A549 (cell line): ENCODE measurements around the gene NEK9. TPM values are rescaled to one million over a fixed set of nuclear protein-coding genes. Genes with fewer than 3 reads are reported as not detected.

Experiments
- ATAC-seq, 2 experiments: fragments of 200-7000 bp in 1 of 2; fragments of >200 bp in 1 of 2; cut with Nextera tagmentation in 1 of 2; cut with Tn5 transposase in 1 of 2; 3 replicates each; pipeline versions ENCODE4 v1.8.0 to v1.9.1; 2018 to 2020; ENCODE audit warnings: mild to moderate bottlenecking in 1 of 2, moderate library complexity in 1 of 2
- CTCF ChIA-PET: fragments of 300-600 bp; sonication (Branson Sonifier 250); formaldehyde crosslinking; extraction: SDS; loops from one replicate; lab custom pipeline; 2021; ENCODE audit warnings: antibody characterized with exemption, inconsistent platforms; lab: Yijun Ruan, JAX
- POLR2A ChIA-PET: fragments of 350-600 bp; formaldehyde crosslinking; extraction: SDS; loops from one replicate; lab custom pipeline; 2021; ENCODE audit warnings: antibody characterized with exemption, inconsistent platforms; lab: Yijun Ruan, JAX
- DNase-seq, 2 experiments: peaks; one replicate each; pipeline versions ENCODE4 v3.0.0 to v3.0.0-alpha.2; 2011 to 2016; ENCODE audit warnings: low read depth in 1 of 2, low spot score in 1 of 2
- FAIRE-seq: peaks from 2 replicates; lab custom pipeline; 2011; peaks lifted over from hg19 to GRCh38; lab: Jason Lieb, UNC
- H3K27ac ChIP-seq, 2 experiments: fragments of >200 bp; sonication (Bioruptor Twin); formaldehyde crosslinking; 3 replicates each; pipeline ENCODE4 v1.5.1; 2016 to 2017
- H3K4me1 ChIP-seq: fragments of >200 bp; sonication (Bioruptor Twin); formaldehyde crosslinking; 3 replicates; pipeline ENCODE4 v1.6.1; 2016
- H3K4me2 ChIP-seq: fragments of >200 bp; sonication (Bioruptor Twin); formaldehyde crosslinking; 3 replicates; pipeline ENCODE4 v1.6.1; 2016
- H3K4me3 ChIP-seq: fragments of >200 bp; sonication (Bioruptor Twin); formaldehyde crosslinking; 3 replicates; pipeline ENCODE4 v1.5.1; 2016
- H3K9me3 ChIP-seq: fragments of >200 bp; sonication (Bioruptor Twin); formaldehyde crosslinking; 3 replicates; pipeline ENCODE4 v1.6.1; 2016
- CBX8 ChIP-seq: fragments of 200-600 bp; sonication (generic); IDR thresholded peaks from 2 replicates; pipeline ENCODE4 v1.6.1; 2016
- EHF ChIP-seq: fragments of 250-450 bp; sonication (Bioruptor Pico); IDR thresholded peaks from 2 replicates; pipeline ENCODE4 v1.5.0; 2020; ENCODE audit warnings: mild to moderate bottlenecking
- EHMT2 ChIP-seq: fragments of 200-600 bp; sonication (generic); IDR thresholded peaks from 2 replicates; pipeline ENCODE4 v1.6.1; 2016; ENCODE audit warnings: antibody characterized with exemption, low read depth, mild to moderate bottlenecking, moderate library complexity
- EP300 ChIP-seq, 2 experiments: fragments of >200 bp; sonication (Bioruptor Twin); formaldehyde crosslinking; IDR thresholded peaks; 2 replicates in 1 of 2; 3 replicates in 1 of 2; pipeline ENCODE4 v1.6.1; 2016 to 2017
- FOSL2 ChIP-seq, 2 experiments: fragments of 450-650 bp in 1 of 2; fragments of >200 bp in 1 of 2; sonication (Bioruptor Twin) in 1 of 2; formaldehyde crosslinking; IDR thresholded peaks; 2 replicates each; pipeline versions ENCODE4 v1.5.0 to v1.6.1; 2016 to 2020; ENCODE audit warnings: mild to moderate bottlenecking in 1 of 2, moderate library complexity in 1 of 2
- FOXS1 ChIP-seq: fragments of 250-450 bp; sonication (Bioruptor Pico); IDR thresholded peaks from 2 replicates; pipeline ENCODE4 v1.5.0; 2020; ENCODE audit warnings: mild to moderate bottlenecking, moderate library complexity
- GATA3 ChIP-seq: IDR thresholded peaks from 2 replicates; pipeline ENCODE4 v1.6.1; 2012; ENCODE audit warnings: borderline replicate concordance
- HOXA7 ChIP-seq: fragments of 250-450 bp; sonication (Bioruptor Pico); IDR thresholded peaks from 2 replicates; pipeline ENCODE4 v1.5.0; 2020; ENCODE audit warnings: mild to moderate bottlenecking, moderate library complexity
- HOXB13 ChIP-seq: fragments of 250-450 bp; sonication (Bioruptor Pico); IDR thresholded peaks from 2 replicates; pipeline ENCODE4 v1.5.0; 2020; ENCODE audit warnings: low read depth, mild to moderate bottlenecking, moderate library complexity
- KDM1A ChIP-seq: fragments of 200-600 bp; sonication (generic); IDR thresholded peaks from 2 replicates; pipeline ENCODE4 v1.6.1; 2016; ENCODE audit warnings: low read depth, mild to moderate bottlenecking
- KDM5A ChIP-seq: fragments of 200-600 bp; sonication (generic); IDR thresholded peaks from 2 replicates; pipeline ENCODE4 v1.6.1; 2016; ENCODE audit warnings: antibody characterized with exemption, mild to moderate bottlenecking
- MAFK ChIP-seq: fragments of 450-650 bp; IDR thresholded peaks from 2 replicates; pipeline ENCODE4 v1.6.1; 2014; ENCODE audit not compliant: partially characterized antibody
- MYC ChIP-seq: IDR thresholded peaks from 2 replicates; pipeline ENCODE4 v1.6.1; 2012; ENCODE audit warnings: mild to moderate bottlenecking, inconsistent platforms, low read length, improper control_type of control experiment, borderline replicate concordance
- NFE2L2 ChIP-seq: fragments of 150-350 bp; conservative IDR thresholded peaks from 2 replicates; pipeline ENCODE4 v1.6.1; 2014; ENCODE audit warnings: low read length
- POLR2A ChIP-seq: IDR thresholded peaks from 2 replicates; pipeline ENCODE4 v1.6.1; 2012; ENCODE audit warnings: mild to moderate bottlenecking, low read length
- RARB ChIP-seq: fragments of 250-450 bp; sonication (Bioruptor Pico); IDR thresholded peaks from 2 replicates; pipeline ENCODE4 v1.8.0; 2021; ENCODE audit warnings: mild to moderate bottlenecking, moderate library complexity
- RFX5 ChIP-seq: fragments of 450-650 bp; IDR thresholded peaks from 2 replicates; pipeline ENCODE4 v1.7.1; 2014; ENCODE audit warnings: antibody characterized with exemption, mild to moderate bottlenecking, moderate library complexity
- RNF2 ChIP-seq: fragments of 200-600 bp; sonication (generic); IDR thresholded peaks from 2 replicates; pipeline ENCODE4 v1.6.1; 2016; ENCODE audit warnings: low read depth, mild to moderate bottlenecking, antibody characterized with exemption, moderate library complexity, borderline replicate concordance
- SREBF2 ChIP-seq: fragments of 450-650 bp; IDR thresholded peaks from 2 replicates; pipeline ENCODE4 v1.6.1; 2014; ENCODE audit warnings: mild to moderate bottlenecking, moderate library complexity
- TFCP2L1 ChIP-seq: fragments of 250-450 bp; sonication (Bioruptor Pico); IDR thresholded peaks from 2 replicates; pipeline ENCODE4 v1.5.0; 2021; ENCODE audit warnings: mild to moderate bottlenecking
- TP53 ChIP-seq: fragments of 250-450 bp; sonication (Bioruptor Pico); IDR thresholded peaks from 2 replicates; pipeline ENCODE4 v1.5.0; 2021; ENCODE audit warnings: mild to moderate bottlenecking, moderate library complexity
- ZSCAN20 ChIP-seq: fragments of 250-450 bp; sonication (Bioruptor Pico); IDR thresholded peaks from 2 replicates; pipeline ENCODE4 v1.8.0; 2022; ENCODE audit warnings: mild to moderate bottlenecking, moderate library complexity
- WGBS: methylation state at CpG from one replicate; pipeline ENCODE4 v1.1.6; 2017; ENCODE audit errors: missing lambda C conversion rate; 5-methylcytosine and 5-hydroxymethylcytosine counted together
- polyA plus RNA-seq, 4 experiments: library from polyadenylated mRNA; depleted of rRNA in 3 of 4; stranded (reverse); fragments of >200 nt; fragmentation: RNase III in 1 of 4; extraction: RNeasy Plus Mini Kit Qiagen cat#74134 plus additional on column Dnase treatment in 1 of 4; gene quantifications; 2 replicates in 3 of 4; 3 replicates in 1 of 4; pipeline ENCODE4 v1.2.3, GENCODE V29; 2011 to 2017
- TF ChIP-seq, protein P1 (sequence below): fragments of 250-450 bp; sonication (Bioruptor Pico); IDR thresholded peaks from 2 replicates; pipeline ENCODE4 v1.5.0; 2021; ENCODE audit warnings: mild to moderate bottlenecking, moderate library complexity, borderline replicate concordance
- TF ChIP-seq, protein P2 (sequence below): fragments of 450-650 bp; IDR thresholded peaks from 2 replicates; pipeline ENCODE4 v1.6.1; 2014; ENCODE audit warnings: antibody characterized with exemption
- TF ChIP-seq, protein P3 (sequence below): fragments of 150-350 bp; IDR thresholded peaks from 2 replicates; pipeline ENCODE4 v1.6.1; 2014; ENCODE audit warnings: low read depth, mild to moderate bottlenecking, low read length
- TF ChIP-seq, protein P4 (sequence below): fragments of >200 bp; sonication (Bioruptor Twin); formaldehyde crosslinking; IDR thresholded peaks from 2 replicates; pipeline ENCODE4 v1.6.1; 2016
- TF ChIP-seq, protein P5 (sequence below): IDR thresholded peaks from 2 replicates; pipeline ENCODE4 v1.6.1; 2012
- TF ChIP-seq, protein P6 (sequence below): IDR thresholded peaks from 2 replicates; pipeline ENCODE4 v1.6.1; 2012; ENCODE audit warnings: low read depth, borderline replicate concordance

Gene NEK9
- polyA plus RNA-seq, 2 of the 4 experiments (the other 2 are of a cell fraction): 49.4 to 75.9 TPM

DNA sequence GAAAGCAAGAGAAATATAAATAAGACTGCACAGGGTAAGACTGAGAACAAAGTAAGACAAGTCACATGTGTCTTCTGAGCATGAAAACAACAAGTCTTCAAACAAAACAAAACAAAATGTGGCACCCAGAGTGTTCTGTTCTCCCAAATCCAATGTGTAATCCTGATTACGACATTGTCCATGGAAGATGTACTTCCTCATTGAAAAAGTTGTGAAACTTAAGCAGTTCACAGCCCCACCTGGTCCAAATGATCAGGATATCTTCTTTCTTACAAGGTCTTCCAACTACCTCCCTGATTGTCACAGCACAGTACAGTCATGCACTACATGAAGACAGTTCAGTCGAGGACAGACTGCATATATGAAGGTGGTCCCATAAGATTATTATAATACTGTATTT is 23.3 kb upstream of the NEK9 start:
- 89% methylated on average over 2 of the region's 2 CpGs for WGBS
- CTCF ChIA-PET: no interaction called here
- no peak overlapping the region for H3K4me3 ChIP-seq
- peak in 1 of 2 experiments; percentile 24 for DNase-seq
- FAIRE-seq: no peak
- ATAC-seq: no peak
- peaks cover 9% of the 10 kb centered on the region; the same call in 1 of the 3 replicates for H3K4me1 ChIP-seq
- TF ChIP-seq HOXA7 (no peak), MAFK (no peak), RFX5 (no peak), FOSL2 (IDR thresholded peaks at IDR 0.05) (no peak), FOSL2 (CRISPR knock-in tag; IDR thresholded peaks at IDR 0.05) (no peak), RARB (CRISPR knock-in tag) (no peak), TFCP2L1 (CRISPR knock-in tag) (no peak), EHF (no peak), KDM5A (no peak), NFE2L2 (no peak), KDM1A (no peak), MYC (no peak)
- TF ChIP-seq, protein P1, sequence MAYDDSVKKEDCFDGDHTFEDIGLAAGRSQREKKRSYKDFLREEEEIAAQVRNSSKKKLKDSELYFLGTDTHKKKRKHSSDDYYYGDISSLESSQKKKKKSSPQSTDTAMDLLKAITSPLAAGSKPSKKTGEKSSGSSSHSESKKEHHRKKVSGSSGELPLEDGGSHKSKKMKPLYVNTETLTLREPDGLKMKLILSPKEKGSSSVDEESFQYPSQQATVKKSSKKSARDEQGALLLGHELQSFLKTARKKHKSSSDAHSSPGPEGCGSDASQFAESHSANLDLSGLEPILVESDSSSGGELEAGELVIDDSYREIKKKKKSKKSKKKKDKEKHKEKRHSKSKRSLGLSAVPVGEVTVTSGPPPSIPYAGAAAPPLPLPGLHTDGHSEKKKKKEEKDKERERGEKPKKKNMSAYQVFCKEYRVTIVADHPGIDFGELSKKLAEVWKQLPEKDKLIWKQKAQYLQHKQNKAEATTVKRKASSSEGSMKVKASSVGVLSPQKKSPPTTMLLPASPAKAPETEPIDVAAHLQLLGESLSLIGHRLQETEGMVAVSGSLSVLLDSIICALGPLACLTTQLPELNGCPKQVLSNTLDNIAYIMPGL (CRISPR knock-in tag): no peak
- TF ChIP-seq, protein P2, sequence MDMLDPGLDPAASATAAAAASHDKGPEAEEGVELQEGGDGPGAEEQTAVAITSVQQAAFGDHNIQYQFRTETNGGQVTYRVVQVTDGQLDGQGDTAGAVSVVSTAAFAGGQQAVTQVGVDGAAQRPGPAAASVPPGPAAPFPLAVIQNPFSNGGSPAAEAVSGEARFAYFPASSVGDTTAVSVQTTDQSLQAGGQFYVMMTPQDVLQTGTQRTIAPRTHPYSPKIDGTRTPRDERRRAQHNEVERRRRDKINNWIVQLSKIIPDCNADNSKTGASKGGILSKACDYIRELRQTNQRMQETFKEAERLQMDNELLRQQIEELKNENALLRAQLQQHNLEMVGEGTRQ: no peak
- peak overlapping the region in 1 of 2 experiments; percentile 52; a peak in 1 of 6 replicates for H3K27ac ChIP-seq
- no peaks in the 10 kb centered on the region for H3K9me3 ChIP-seq
- POLR2A ChIA-PET: interaction anchor here (0.5 kb wide), 1 partner anchor 144 kb away, joined by 3 read pairs; no protein-coding TSS in a partner anchor
- H3K4me2 ChIP-seq: no peak overlapping the region; the same call in 2 of the 3 replicates

DNA sequence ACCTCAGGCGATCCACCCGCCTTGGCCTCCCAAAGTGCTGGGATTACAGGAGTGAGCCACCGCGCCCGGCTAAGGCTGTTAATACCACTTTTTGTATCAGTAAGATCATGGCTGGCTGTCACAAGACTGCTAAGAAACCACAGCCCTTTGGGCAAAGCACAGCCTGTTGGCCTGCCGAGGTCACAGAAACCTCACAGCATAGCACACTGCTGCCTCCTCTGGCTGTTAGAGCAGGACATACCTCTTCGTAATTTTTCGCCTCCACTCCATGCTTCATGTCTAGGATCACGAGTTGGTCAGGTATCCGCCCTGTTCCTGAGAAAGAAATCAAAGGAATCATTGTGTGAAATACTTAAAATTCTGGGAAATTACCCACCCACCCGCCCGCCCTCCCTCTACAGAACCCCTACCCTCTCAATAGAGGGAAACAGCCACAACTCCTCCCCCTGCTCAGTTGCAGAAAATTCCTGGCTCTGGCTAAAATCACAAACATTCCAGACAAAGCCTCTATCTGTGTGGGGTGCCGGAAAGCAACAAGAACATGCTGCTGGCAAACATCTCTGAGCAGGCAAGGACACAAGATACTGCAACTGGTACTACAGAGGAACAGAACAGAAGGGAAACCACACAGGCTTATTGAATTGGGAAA is 20.7 kb upstream of the NEK9 start:
- WGBS: 93% methylated on average over 13 of the region's 13 CpGs
- CTCF ChIA-PET: interaction anchor here (1.2 to 14.3 kb wide), 2 partner anchors 9 to 152 kb away, joined by 7 to 224 read pairs; no protein-coding TSS in a partner anchor
- peaks cover 9% of the 10 kb centered on the region; the same call in 1 of the 3 replicates for H3K4me1 ChIP-seq
- DNase-seq (peak in 1 of 2 experiments; percentile 31), FAIRE-seq (no peak), ATAC-seq (peak in 1 of 2 experiments; percentile 82; a peak in 4 of 6 replicates)
- no peak overlapping the region for H3K4me3 ChIP-seq
- TF ChIP-seq HOXB13 (no peak), CBX8 (no peak), GATA3 (no peak), NFE2L2 (no peak), FOSL2 (IDR thresholded peaks at IDR 0.05) (no peak), FOSL2 (CRISPR knock-in tag; IDR thresholded peaks at IDR 0.05) (no peak)
- TF ChIP-seq, protein P3, sequence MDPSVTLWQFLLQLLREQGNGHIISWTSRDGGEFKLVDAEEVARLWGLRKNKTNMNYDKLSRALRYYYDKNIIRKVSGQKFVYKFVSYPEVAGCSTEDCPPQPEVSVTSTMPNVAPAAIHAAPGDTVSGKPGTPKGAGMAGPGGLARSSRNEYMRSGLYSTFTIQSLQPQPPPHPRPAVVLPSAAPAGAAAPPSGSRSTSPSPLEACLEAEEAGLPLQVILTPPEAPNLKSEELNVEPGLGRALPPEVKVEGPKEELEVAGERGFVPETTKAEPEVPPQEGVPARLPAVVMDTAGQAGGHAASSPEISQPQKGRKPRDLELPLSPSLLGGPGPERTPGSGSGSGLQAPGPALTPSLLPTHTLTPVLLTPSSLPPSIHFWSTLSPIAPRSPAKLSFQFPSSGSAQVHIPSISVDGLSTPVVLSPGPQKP: no peak
- H3K27ac ChIP-seq: peak overlapping the region in 1 of 2 experiments; percentile 15; a peak in 1 of 6 replicates
- POLR2A ChIA-PET: no interaction called here
- H3K4me2 ChIP-seq: no peak overlapping the region
- H3K9me3 ChIP-seq: no peaks in the 10 kb centered on the region

DNA sequence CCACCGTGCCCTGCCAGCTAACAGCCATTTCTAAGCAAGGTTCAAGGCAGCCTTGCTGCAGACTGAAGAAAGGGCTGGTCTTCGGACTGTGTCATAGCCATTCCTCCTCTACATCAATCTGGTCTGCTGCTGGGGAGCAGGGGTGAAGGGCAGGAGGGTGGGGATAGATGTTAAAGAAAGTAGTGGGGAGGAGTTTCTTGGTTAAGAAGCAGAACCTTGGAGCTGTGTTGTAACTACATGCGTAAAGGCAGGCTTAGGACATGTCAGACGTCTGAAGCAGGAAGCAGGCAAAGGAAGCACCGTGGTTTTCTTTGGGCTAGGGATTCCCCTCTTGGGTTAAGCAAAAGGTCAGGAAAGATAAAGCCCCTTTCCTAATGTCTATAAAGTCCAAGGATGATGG is 18.1 kb upstream of the NEK9 start:
- no peak for ATAC-seq
- WGBS: 91% methylated on average over 5 of the region's 5 CpGs
- CTCF ChIA-PET: interaction anchor here (0.8 to 14.3 kb wide), 4 partner anchors 9 to 416 kb away, joined by 3 to 224 read pairs (median 7); no protein-coding TSS in a partner anchor
- H3K9me3 ChIP-seq: no peaks in the 10 kb centered on the region
- H3K27ac ChIP-seq: no peak overlapping the region
- no peak overlapping the region for H3K4me3 ChIP-seq
- no peak for FAIRE-seq
- no peaks in the 10 kb centered on the region for H3K4me1 ChIP-seq
- H3K4me2 ChIP-seq: no peak overlapping the region
- no peak for DNase-seq
- POLR2A ChIA-PET: no interaction called here
- TF ChIP-seq MAFK (no peak), RNF2 (no peak), FOXS1 (CRISPR knock-in tag) (no peak), TP53 (no peak), SREBF2 (no peak), ZSCAN20 (CRISPR knock-in tag) (no peak), POLR2A (no peak), EHMT2 (no peak), HOXB13 (no peak), EP300 (IDR thresholded peaks at IDR 0.05) (no peak)
- TF ChIP-seq, protein P4, sequence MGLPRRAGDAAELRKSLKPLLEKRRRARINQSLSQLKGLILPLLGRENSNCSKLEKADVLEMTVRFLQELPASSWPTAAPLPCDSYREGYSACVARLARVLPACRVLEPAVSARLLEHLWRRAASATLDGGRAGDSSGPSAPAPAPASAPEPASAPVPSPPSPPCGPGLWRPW: no peak
- TF ChIP-seq, protein P5, sequence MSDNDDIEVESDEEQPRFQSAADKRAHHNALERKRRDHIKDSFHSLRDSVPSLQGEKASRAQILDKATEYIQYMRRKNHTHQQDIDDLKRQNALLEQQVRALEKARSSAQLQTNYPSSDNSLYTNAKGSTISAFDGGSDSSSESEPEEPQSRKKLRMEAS: no peak
- TF ChIP-seq, protein P6, sequence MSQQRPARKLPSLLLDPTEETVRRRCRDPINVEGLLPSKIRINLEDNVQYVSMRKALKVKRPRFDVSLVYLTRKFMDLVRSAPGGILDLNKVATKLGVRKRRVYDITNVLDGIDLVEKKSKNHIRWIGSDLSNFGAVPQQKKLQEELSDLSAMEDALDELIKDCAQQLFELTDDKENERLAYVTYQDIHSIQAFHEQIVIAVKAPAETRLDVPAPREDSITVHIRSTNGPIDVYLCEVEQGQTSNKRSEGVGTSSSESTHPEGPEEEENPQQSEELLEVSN: no peak
